Renal cortical epithelial cell (primary cell): ENCODE data around the gene PRMT2. TPM values are rescaled to one million over a fixed set of nuclear protein-coding genes. Genes with fewer than 3 reads are reported as not detected.

Experiments used
- DNase-seq: peaks from one replicate; pipeline ENCODE4 v3.0.0-alpha.2; 2011; ENCODE audit warnings: low read depth
- total RNA-seq: library from RNA; depleted of rRNA; stranded (reverse); fragments of >200 nt; gene quantifications from 2 replicates; pipeline ENCODE4 v1.2.3, GENCODE V29; 2014

Gene PRMT2
- total RNA-seq = 123 and 163 TPM in 2 replicates

DNA sequence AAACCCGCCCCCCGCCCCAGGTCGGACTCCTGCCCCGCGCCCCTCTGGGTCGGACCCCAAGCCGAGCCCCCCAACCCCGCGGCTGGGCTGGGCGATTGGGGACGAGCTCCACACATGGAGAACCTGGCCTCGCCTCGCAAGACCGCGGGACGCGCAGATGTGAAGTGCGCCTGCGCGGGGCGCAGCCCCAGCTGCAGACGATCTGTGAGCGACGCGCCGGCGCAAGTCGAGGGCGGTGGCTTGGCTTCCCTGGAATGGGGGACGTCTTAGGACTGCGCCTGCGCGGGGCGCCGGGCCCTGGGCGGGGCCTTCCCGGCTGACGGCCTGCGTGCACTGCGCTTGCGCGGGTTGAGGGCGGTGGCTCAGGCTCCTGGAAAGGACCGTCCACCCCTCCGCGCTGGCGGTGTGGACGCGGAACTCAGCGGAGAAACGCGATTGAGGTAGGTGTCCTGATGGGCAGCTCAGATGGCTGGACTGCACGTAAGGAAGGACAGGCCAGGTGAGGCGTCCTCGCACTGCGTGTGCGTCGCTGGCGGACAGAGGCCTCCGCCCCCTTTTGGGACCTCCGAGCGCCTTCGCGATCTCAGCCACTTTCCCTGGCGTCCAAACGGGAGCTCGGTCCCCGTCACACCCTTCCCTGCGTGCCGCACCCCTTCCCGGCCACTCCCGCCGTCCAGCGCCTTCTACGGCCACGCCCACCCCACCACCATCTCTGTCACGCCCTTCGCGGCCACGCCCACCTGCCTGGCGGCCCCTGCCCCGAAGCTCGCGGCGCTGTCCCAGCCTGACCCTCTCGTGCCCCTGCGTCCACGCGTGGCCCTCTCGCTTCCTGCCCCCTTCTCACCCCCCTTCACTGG, at the start of gene PRMT2:
TSS of gene PRMT2 (plus strand) at position 351 of the 857 bp plus-strand sequence. CDS start 1,278 bp downstream, outside the sequence.
- DNase-seq = peak; percentile 92

GRCh38 chr21:46594276-46594675, 41.2 kb upstream of the PRMT2 start:
- no peak for DNase-seq

- DNase-seq = no peak
Observed at GRCh38 chr21:46596201-46596600, 39.3 kb upstream of the PRMT2 start.

GRCh38 chr21:46597031-46597430, 38.4 kb upstream of the PRMT2 start:
- DNase-seq = no peak

DNA sequence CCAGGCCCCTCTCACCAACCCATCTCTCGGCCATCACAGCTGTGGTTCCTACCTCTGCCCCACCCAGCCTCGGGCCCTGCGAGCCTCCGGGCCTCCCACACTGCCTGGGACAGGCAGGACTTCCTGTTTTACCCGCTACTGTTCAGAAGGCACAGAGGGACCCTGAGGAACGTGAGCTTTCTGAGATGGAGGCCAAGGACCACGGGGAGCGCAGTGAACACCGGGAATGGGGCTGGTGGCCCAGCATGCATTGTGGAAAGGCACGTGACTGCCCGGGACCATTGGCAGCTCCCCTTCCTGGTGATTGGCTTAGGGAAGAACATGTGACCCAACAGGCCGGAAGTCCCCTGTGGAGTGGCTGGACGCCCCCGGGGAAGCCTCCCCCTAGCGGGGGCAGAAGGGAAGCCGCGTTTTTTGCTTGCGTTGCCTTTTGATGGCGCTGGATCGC, 37.6 kb upstream of the PRMT2 start:
- DNase-seq = no peak

- peak; percentile 88 for DNase-seq
Observed at GRCh38 chr21:46598581-46599572, 36.6 kb upstream of the PRMT2 start.

DNA sequence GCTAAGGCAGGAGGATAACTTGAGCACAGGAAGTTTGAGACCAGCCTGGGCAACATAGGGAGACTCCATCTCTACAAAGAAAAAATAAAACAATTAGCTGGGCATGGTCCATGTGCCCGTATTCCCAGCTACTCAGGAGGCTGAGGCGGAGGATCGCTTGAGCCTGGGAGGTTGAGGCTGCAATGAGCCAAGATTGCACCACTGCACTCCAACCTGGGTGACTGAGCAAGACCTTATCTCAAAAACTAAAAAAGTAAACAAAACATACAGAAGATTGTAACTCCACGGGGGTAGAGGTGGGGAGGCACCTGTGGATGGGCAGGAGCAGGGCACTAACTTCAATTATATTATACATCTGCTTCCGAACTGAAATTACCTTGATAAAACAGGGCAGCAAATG, 35.2 kb upstream of the PRMT2 start:
- no peak for DNase-seq

DNA sequence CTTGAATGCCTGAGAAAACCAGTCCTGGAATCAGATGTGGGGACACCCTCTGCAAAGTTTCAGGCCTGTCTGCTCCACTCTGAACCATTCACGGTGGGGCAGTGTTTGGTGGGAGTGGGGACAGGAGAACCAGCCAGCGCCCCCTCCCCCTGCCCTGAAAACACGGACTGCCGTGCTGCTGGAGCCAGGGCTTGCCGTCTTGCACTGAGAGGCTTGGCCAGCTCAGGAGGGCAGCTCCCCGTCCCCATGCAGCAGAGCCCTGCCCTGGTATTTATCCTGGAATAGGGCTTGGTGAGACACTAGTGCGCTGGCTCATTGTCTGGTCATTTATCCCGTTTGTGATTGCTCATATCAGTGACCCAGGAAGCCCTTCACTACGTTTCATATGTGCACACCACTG, 34.5 kb upstream of the PRMT2 start:
- DNase-seq = no peak

- DNase-seq = no peak
Observed at GRCh38 chr21:46603228-46603627, 32.2 kb upstream of the PRMT2 start.

DNA sequence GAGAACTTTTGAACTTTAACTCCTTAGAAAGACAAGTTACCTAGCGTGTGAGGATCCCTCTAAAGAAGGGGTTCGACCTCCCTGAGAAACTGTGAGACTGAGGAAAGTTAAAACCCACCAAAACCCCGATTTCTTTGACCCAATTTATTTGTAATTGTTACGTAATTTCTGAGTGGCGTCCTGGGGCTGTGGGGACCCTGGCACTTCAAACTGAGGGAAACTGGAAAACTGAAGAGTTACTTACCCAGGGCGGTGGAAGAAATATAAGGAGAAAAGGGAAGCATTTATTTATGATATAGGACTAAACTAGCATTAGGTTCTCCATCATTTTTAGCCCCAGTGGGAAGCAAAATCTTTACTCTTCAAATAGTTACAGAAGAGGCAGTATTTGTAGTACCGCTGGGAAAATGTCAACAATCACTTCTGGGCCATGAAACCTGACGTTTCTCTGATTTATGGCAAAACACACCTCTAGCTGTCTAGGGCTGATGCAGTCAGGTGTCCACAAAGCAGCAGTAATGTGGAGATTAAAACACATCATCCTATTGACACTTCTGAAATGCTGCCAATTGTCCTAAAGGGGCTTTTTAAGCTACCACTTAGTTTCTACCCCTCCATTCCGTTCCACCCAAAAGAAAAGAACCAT, 31.0 kb upstream of the PRMT2 start:
- no peak for DNase-seq

DNA sequence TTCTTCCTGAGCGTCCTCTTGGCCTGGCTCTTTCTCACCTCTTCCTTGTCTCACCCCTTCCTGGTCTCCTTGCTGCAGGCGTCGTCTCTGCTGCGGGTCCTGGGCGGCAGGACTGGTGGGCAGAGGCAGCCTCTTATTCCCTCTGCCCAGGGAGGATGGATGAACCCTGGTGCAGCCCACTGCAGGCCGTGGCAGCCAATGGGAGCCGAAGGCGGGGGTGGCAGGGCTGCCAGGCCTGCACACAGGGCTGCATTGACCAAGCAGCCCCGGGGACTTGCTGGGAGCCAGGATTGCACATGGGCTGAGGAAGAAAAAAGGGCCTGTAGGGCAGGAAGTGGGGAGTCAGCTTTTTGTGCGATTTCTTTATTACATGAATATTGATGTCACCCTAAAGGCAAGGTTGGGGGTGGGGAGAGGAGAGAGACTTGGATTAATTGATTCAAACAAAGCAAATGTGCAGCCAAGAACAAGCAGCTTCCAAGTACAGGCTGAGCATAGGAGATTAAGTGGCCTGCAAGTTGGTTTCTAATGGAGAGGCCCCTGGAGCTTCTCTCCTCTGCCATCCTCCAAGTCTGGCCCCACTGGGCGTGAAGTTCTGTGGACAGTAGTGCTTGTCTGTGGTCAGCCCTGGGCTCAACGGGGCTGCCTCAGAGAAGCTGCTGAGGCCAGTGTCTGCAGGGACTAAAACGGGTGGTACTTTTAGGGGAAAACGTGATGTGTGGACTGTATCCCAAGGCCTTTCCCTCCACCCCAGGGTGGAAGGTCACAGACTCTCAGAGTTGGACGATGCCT, 30.3 kb upstream of the PRMT2 start, which contains the start of gene S100B:
TSS of gene S100B (minus strand) at position 108 of the 792 bp plus-strand sequence. CDS start 2,667 bp downstream, outside the sequence.
- DNase-seq = no peak

GRCh38 chr21:46605767-46606426, 29.6 kb upstream of the PRMT2 start:
- DNase-seq = no peak

DNA sequence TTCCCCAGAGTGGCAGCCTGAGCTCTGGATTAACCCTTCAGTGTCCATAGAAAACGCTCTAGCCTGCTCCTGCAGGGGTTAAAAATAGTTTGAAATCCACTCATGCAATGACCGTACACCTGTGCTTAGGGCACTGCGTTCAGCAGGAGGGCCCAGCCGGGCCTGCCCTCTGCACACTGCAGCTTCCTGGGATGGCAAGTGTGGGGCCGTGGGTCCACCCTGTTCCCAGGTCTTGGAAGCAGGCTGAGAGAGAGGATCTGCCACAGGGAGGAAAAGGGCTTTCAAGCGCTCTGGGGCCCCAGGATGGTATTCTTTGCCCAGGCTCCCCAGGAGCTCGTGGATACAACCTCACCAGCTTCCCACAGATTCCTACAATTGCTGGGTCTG, 29.1 kb upstream of the PRMT2 start:
- DNase-seq = no peak

DNA sequence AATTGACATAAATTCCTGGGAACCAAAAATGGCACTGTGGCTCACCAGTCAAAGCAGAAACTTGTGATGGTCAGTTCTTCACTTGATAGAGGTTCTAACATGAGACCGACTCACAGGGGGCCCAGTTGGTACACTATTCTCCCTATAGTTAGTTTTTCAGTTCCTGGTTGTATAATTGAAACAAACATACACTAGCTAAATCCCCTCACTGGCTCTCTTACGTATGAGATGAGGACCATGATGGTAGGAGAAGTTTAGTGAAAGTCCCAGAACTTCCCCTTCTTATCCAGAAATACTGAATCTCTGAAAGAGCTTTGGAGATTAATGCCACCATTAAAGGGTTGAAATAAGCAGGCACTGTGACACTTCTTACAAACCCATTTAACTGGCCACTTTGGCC, 27.8 kb upstream of the PRMT2 start:
- DNase-seq = no peak

GRCh38 chr21:46608672-46609111, 26.8 kb upstream of the PRMT2 start:
- DNase-seq = no peak

DNA sequence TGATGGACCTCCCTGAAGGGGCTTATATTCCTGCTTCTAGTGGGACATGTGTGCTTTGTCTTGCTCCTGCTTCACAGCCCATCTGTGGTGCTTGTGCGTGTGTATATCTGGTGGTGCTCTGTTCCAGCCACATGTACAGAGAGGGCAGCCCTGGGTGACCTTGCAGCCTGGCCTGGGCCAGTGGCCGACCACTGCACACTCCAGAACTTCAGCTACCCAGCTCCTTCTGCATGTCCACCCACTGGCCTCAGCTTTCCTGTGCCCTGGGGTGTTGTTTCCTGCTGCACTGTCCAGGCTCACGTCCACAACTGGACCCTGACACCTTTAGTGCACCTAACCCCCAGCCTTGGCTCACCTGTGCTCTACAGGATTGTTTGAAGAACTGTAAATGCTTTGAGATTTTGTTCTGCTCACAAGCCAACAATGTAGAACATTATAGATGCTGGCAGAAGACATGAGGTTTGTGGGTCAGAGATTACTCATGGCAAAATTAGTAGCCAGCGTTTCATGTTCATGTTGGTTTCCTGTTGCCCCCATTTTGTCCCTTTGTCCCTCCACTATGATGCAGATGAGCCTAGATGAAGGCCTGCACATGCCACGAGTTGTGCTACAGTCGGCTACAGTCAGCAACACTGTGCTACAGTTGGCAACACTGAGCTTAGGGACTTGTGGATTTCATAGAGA, 25.3 kb upstream of the PRMT2 start:
- DNase-seq = no peak

DNA sequence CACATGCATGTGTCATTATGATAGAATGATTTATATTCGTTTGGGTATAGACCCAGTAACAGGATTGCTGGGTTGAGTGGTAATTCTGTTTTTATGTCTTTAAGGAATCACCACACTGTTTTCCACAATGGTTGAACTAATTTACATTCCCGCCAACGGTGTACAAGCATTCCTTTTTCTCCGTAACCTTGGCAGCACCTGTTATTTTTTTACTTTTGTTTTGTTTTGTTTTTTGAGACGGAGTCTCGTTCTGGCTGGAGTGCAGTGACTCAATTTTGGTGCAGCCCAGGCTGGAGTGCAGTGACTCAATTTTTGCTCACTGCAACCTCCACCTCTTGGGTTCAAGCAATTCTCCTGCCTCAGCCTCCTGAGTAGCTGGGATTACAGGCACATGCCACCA, 22.1 kb upstream of the PRMT2 start:
- peak; percentile 13 for DNase-seq

DNA sequence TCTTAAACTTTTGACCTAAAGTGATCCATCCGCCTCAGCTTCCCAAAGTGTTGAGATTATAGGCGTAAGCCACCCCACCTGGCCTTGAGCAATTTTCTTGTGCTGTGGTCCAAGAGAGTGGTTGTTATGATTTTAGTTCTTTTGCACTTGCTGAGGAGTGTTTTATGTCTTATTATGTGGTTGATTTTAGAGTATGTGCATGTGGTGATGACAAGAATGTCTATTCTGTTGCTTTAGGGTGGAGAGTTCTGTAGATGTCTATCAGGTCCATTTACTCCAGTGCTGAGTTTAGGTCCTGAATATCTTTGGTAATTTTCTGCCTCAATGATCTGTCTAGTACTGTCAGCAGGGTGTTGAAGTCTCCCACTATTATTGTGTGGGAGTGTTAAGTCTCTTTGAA, 19.4 kb upstream of the PRMT2 start:
- DNase-seq = no peak

GRCh38 chr21:46616656-46617055, 18.8 kb upstream of the PRMT2 start:
- no peak for DNase-seq
